Right lobe of liver (tissue), 6 donors: ENCODE results near the gene PRCP. TPM values are rescaled to one million over a fixed set of nuclear protein-coding genes. Genes with fewer than 3 reads are reported as not detected.

Source experiments
- ATAC-seq, 4 donors: fragments of 200-7000 bp; cut with Tn5 transposase; one replicate each; pipeline ENCODE4 v1.9.1; 2020; ENCODE audit warnings: mild to moderate bottlenecking in 4 of 4, moderate library complexity in 4 of 4
- DNase-seq, 3 donors: peaks; one replicate each; pipeline ENCODE4 v3.0.0-alpha.2; 2020
- H3K27ac ChIP-seq, 3 donors: fragments of 200-600 bp; one replicate each; pipeline ENCODE4 v1.8.0; 2022
- H3K27me3 ChIP-seq, 2 donors: fragments of 200-600 bp; one replicate each; pipeline ENCODE4 v1.8.0; 2022
- H3K36me3 ChIP-seq, 4 donors: fragments of 200-600 bp; sonication (generic) in 1 of 4; one replicate each; pipeline versions ENCODE4 v1.5.1 to v1.8.0; 2017 to 2022; ENCODE audit warnings: control low read depth in 1 of 4
- H3K4me1 ChIP-seq, 4 donors: fragments of 200-600 bp; sonication (generic) in 1 of 4; one replicate each; pipeline versions ENCODE4 v1.5.1 to v1.8.0; 2017 to 2022; ENCODE audit warnings: control low read depth in 1 of 4
- H3K4me3 ChIP-seq, 3 donors: fragments of 200-600 bp; one replicate each; pipeline ENCODE4 v1.8.0; 2022
- H3K9me3 ChIP-seq, 4 donors: fragments of 200-600 bp; sonication (generic) in 1 of 4; one replicate each; pipeline versions ENCODE4 v1.5.1 to v1.8.0; 2017 to 2022; ENCODE audit warnings: control low read depth in 1 of 4
- POLR2A ChIP-seq: fragments of 450-650 bp; IDR thresholded peaks from one replicate; pipeline ENCODE4 v1.6.1; 2017; ENCODE audit warnings: antibody characterized with exemption, mild to moderate bottlenecking
- WGBS: methylation state at CpG from one replicate; pipeline ENCODE4 v1.1.6; 2018; ENCODE audit warnings: low coverage, low lambda C conversion rate; ENCODE audit not compliant: insufficient coverage; ENCODE audit errors: missing lambda C conversion rate; 5-methylcytosine and 5-hydroxymethylcytosine counted together
- intact Hi-C, 2 donors: fragments of 100-400 bp; cut with DNase I; formaldehyde crosslinking; loops; one replicate each; pipeline versions ENCODE4 v1.11.2 to v1.14.1; 2022
- total RNA-seq, 6 experiments: library from RNA; depleted of rRNA in 2 of 6; stranded (reverse); fragments of >200 nt in 2 of 6; fragmentation: NEBNext Ultra II Directional in 3 of 6; extraction: Animal tissue kit (Norgen Biotek cat#: 25700) in 3 of 6; gene quantifications; one replicate each; pipeline versions ENCODE4 v1.1.0 to v1.2.4, GENCODE V29; 2016 to 2023
- TF ChIP-seq, protein P1 (sequence below), 4 donors: fragments of 200-600 bp in 3 of 4; fragments of 450-650 bp in 1 of 4; IDR thresholded peaks; one replicate each; pipeline versions ENCODE4 v1.5.1 to v1.8.0; 2016 to 2022; ENCODE audit warnings: antibody characterized with exemption in 4 of 4, mild to moderate bottlenecking in 2 of 4
- donor health status: DM: no; HTN: yes; CAD: no.
- donor health status: DM: no; HTN: no; CAD: no.
- donor health status: DM: no; HTN: no; CAD: no.
- donor health status: DM: no; HTN: yes; CAD: no.
- donor health status: DM: no; HTN: yes; CAD: no.

Gene PRCP
- total RNA-seq, 6 experiments from 2014 or later, result 35.4 to 84.9 (median 49.4) TPM

DNA sequence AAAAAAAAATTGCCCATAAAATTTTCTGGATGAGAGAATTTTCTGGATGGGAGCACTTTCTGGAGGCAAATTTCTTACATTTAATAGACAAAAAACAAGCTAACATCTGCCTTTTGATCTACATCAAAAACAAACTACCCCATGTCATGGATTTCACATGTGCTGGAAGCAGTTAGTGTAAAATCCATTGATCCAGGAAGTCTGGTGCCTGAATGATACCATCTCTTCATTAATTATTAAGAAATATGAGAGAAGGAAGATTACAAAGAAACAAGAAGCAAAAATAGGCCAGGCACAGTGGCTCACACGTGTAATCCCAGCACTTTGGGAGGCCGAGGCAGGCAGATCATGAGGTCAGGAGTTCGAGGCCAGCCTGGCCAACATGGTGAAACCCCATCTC lies 113.4 kb downstream of the PRCP start:
- DNase-seq (no peak), ATAC-seq (no peak)
- intact Hi-C loops, result no loop called here
- Histone ChIP-seq H3K4me1 (no peaks in the 10 kb centered on the region), H3K36me3 (no peaks in the 10 kb centered on the region), H3K27me3 (no peaks in the 10 kb centered on the region), H3K9me3 (no peaks in the 10 kb centered on the region), H3K27ac (no peak overlapping the region), H3K4me3 (no peak overlapping the region)
- TF ChIP-seq, protein P1, sequence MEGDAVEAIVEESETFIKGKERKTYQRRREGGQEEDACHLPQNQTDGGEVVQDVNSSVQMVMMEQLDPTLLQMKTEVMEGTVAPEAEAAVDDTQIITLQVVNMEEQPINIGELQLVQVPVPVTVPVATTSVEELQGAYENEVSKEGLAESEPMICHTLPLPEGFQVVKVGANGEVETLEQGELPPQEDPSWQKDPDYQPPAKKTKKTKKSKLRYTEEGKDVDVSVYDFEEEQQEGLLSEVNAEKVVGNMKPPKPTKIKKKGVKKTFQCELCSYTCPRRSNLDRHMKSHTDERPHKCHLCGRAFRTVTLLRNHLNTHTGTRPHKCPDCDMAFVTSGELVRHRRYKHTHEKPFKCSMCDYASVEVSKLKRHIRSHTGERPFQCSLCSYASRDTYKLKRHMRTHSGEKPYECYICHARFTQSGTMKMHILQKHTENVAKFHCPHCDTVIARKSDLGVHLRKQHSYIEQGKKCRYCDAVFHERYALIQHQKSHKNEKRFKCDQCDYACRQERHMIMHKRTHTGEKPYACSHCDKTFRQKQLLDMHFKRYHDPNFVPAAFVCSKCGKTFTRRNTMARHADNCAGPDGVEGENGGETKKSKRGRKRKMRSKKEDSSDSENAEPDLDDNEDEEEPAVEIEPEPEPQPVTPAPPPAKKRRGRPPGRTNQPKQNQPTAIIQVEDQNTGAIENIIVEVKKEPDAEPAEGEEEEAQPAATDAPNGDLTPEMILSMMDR (IDR thresholded peaks at IDR 0.05), result no peak
- TF ChIP-seq POLR2A, result no peak
- 57% methylated on average over 3 of the region's 3 CpGs for WGBS

DNA sequence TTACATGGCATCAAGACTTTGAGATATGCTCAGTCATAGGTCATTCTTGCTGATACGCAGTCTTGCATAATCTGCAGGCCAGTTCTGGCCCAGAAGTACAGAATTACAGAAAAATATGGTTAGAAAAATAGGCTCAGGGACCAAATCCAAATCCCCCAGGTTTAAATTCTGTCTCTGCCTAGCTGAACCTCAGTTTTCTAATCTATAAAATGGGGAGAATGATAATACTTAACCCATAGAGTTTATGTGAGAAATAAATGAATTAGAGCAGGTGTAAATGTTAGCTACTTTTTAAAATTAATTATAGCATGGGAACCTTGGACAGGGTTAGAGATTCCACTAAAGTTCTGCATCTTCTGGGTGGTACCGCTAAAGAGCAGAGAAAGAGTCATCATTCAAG lies 114.2 kb downstream of the PRCP start:
- no peak overlapping the region for H3K4me3 ChIP-seq
- TF ChIP-seq, protein P1 (IDR thresholded peaks at IDR 0.05), result no peak
- no peak for TF ChIP-seq POLR2A
- no peaks in the 10 kb centered on the region for H3K9me3 ChIP-seq

DNA sequence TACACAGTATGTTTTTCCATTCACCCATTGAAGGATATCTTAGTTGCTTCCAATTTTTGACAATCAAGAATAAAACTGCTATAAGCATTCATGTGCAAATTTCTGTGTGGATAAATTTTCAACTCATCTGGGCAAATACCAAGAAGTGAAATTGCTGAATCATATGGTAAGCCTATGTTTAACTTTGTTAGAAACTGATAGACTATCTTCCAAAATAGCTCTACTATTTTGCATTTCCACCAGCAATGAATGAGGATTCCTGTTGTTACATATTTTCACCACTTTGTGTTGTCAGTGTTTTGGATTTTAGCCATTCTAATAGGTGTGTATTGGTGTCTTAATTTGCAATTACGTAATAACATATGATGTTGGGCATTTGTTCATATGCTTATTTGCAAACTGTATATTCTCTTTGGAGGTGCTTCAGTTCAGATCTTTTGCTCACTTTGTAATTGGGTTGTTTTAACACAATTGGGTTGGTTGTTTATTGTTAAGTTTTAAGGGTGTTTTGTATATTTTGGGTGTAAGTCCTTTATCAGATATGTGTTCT lies 117.3 kb downstream of the PRCP start:
- Histone ChIP-seq H3K4me1 (no peaks in the 10 kb centered on the region), H3K36me3 (no peaks in the 10 kb centered on the region), H3K27me3 (no peaks in the 10 kb centered on the region), H3K4me3 (no peak overlapping the region), H3K9me3 (no peaks in the 10 kb centered on the region), H3K27ac (no peak overlapping the region)
- no peak for TF ChIP-seq POLR2A
- TF ChIP-seq, protein P1 (IDR thresholded peaks at IDR 0.05), result no peak
- DNase-seq, result no peak
- intact Hi-C loops, result no loop called here
- ATAC-seq, result no peak
- 25% methylated on average over 1 of the region's 1 CpG for WGBS

More for the DNA sequence above, 114.2 kb downstream of the PRCP start:
- H3K27me3 ChIP-seq, result no peaks in the 10 kb centered on the region
- no peaks in the 10 kb centered on the region for H3K36me3 ChIP-seq
- H3K27ac ChIP-seq, result no peak overlapping the region
- ATAC-seq, result no peak
- intact Hi-C loops, result no loop called here
- DNase-seq, result no peak
- H3K4me1 ChIP-seq, result no peaks in the 10 kb centered on the region
- 86% methylated on average over 2 of the region's 2 CpGs for WGBS

DNA sequence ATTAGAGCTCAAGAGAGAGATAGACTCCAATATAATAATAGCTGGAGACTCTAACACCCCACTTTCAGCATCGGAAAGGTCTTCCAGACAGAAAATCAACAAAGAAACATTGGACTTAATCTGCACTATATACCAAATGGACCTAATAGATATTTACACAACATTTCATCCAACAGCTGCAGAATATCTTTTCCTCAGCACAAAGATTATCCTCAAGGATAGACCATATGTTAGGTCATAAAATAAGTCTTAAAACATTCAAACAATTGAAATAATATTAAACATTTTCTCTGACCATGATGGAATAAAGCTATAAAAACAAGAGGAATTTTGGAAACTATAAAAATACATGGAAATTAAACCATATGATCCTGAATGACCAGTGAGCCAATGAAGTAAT lies 121.5 kb downstream of the PRCP start:
- intact Hi-C loops, result no loop called here
- ATAC-seq (no peak), DNase-seq (no peak)
- Histone ChIP-seq H3K4me3 (no peak overlapping the region), H3K9me3 (no peaks in the 10 kb centered on the region), H3K27me3 (no peaks in the 10 kb centered on the region), H3K4me1 (no peaks in the 10 kb centered on the region), H3K36me3 (no peaks in the 10 kb centered on the region), H3K27ac (no peak overlapping the region)
- TF ChIP-seq POLR2A, result no peak
- TF ChIP-seq, protein P1 (IDR thresholded peaks at IDR 0.05), result no peak
- WGBS, result 93% methylated on average over 1 of the region's 1 CpG

DNA sequence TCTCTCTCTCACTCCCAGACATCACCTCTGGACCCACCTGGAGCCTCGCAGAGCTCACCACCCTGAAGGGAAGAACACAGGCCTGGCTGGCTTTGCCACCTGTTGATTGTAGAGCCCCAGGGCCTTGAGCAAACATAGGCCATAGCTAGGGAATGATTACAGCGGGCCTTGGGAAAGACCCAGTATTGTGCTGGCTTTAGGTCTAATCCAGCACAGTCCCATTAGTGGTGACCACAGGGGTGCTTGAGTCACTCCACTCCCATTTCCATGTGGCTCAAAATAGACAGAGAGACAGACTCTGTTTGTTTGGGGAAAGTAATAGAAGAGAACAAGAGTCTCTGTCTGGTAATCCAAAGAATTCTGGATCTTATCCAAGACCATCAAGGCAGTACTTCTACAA lies 123.9 kb downstream of the PRCP start:
- WGBS, result 80% methylated on average over 1 of the region's 2 CpGs
- H3K36me3 ChIP-seq, result no peaks in the 10 kb centered on the region
- no peak for ATAC-seq
- DNase-seq, result no peak
- H3K4me1 ChIP-seq, result no peaks in the 10 kb centered on the region
- no peaks in the 10 kb centered on the region for H3K27me3 ChIP-seq
- no peaks in the 10 kb centered on the region for H3K9me3 ChIP-seq
- no peak overlapping the region for H3K4me3 ChIP-seq
- TF ChIP-seq POLR2A, result no peak
- TF ChIP-seq, protein P1 (IDR thresholded peaks at IDR 0.05), result no peak
- no peak overlapping the region for H3K27ac ChIP-seq
- intact Hi-C loops, result no loop called here
